ENCODE measurements around the gene DCAF5.
"Not testable (repeated sequence)": the region's sequence is repeated elsewhere in the genome, so short reads cannot be mapped to it uniquely, and the experiment has no call there.

Gene DCAF5

DNA sequence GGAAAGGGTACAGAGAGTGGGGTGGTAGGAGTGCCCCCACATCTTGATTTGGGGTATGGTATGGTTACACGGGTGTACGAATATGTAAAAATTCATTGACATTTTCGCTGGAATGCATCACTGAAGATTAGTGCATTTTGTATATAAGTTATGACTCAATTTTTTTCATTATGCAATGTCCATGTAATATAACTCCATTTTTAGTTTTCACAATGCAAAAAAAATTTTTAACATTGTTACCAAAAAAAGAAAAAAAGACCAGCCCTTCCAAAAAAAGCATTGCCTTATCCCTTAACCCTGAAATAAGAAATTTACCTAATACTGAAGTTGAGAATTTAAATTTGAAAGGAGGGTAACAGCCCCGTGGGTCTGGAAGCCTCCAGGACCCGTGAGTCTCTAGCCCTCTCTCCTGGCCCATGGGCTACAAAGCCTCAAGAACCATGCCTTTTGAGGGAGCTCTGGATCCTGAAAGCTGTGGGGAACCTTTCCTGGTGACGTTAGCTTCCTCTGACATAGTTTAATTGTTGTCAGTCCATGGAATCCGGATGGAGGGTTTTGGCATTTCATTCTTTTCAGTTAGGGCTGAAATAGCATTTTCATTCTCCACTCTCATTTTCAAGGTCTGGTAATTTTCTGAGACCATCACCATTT lies 118.2 kb downstream of the DCAF5 start:
- DNase-seq (ENCODE audit: low read depth) = no peak
- TF ChIP-seq POLR2A (IDR thresholded peaks at IDR 0.05; ENCODE audit: extremely low read depth, insufficient read length) (no peak), MAX (IDR thresholded peaks at IDR 0.05; ENCODE audit: low read depth, low read length) (no peak), MYC (IDR thresholded peaks at IDR 0.05; ENCODE audit: low read depth, low read length) (no peak), CTCF (IDR thresholded peaks at IDR 0.05; ENCODE audit: low read depth, low read length) (no peak)
- H3K4me3 ChIP-seq (ENCODE audit: low read depth, low read length) = no peak overlapping the region

DNA sequence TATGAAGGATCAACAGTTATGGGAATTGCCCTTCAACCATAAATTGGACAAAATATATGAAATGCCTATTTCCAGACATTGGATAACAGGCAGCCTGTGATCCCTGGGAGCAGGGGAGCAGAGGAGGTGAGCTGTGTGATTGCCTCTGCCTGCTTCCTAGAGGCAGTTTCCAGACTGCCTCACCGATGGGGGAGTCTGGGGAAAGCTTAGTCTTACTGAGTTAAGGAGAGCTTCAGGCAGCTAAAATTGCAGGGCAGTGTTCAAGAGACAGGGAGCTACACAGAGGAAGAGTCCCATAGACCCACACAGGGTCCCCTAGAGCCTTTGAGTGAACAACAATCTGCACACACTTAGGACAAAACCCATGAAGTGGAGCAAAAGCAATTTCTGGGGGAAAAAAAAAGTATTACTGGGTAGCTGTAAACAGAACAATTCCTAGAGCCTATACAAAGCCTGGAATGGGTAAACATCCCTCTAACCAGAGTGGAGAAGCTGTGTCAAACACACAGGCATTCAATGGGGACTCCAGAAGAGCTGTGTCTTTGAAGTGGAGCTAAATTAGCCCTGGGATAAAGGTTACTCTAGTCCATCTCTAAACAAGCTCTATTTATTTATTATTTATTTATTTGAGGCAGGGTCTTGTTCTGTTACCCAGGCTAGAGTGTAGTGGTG lies 125.5 kb downstream of the DCAF5 start:
- no peak overlapping the region for H3K4me3 ChIP-seq (ENCODE audit: low read depth, low read length)
- no peak for DNase-seq (ENCODE audit: low read depth)
- TF ChIP-seq MYC (IDR thresholded peaks at IDR 0.05; ENCODE audit: low read depth, low read length) (no peak), CTCF (IDR thresholded peaks at IDR 0.05; ENCODE audit: low read depth, low read length) (no peak)

DNA sequence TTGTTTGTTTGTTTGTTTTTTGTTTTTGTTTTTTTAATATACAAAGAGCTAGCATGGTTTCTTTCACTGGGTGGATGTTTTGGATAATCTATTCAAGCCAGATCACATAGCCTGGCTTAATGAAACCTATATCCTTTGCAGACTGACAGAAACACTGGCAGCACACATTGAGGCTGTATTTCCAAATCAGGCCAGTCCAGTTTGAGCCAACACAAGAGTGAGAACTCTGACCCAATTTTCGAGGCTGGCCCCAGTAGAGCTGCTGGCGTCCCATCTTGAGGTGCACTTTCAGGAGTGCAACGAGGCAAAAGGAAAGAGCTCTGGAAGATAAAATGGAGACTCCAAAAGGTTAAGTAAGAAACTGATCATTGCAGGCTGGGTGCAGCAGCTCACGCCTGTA lies 129.9 kb downstream of the DCAF5 start:
- no peak for DNase-seq (ENCODE audit: low read depth)
- no peak overlapping the region for H3K4me3 ChIP-seq (ENCODE audit: low read depth, low read length)
- TF ChIP-seq MYC (IDR thresholded peaks at IDR 0.05; ENCODE audit: low read depth, low read length) (no peak), POLR2A (IDR thresholded peaks at IDR 0.05; ENCODE audit: extremely low read depth, insufficient read length) (no peak)

- DNase-seq (ENCODE audit: low read depth); H3K4me3 ChIP-seq (ENCODE audit: low read depth, low read length): not testable (repeated sequence)
Observed at GRCh38 chr14:69022093-69022492, 130.8 kb downstream of the DCAF5 start.

DNA sequence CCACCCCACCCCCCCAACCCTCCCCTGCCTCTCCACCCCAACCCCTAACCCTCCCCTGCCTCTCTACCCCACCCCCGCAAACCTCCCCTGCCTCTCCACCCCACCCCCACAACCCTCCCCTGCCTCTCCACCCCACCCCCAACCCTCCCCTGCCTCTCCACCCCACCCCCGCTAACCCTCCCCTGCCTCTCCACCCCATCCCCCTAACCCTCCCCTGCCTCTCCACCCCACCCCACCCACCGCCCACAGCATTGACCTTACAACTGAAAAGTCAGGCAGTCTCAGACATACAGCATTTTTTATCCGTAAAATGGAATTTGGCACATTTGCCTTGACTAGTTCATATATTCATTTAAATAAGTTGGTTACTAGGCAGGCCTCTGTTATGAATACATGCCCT lies 135.2 kb downstream of the DCAF5 start:
- H3K4me3 ChIP-seq (ENCODE audit: low read depth, low read length) = no peak overlapping the region
- DNase-seq (ENCODE audit: low read depth) = no peak
- TF ChIP-seq MAX (IDR thresholded peaks at IDR 0.05; ENCODE audit: low read depth, low read length) (no peak), MYC (IDR thresholded peaks at IDR 0.05; ENCODE audit: low read depth, low read length) (no peak), POLR2A (IDR thresholded peaks at IDR 0.05; ENCODE audit: extremely low read depth, insufficient read length) (no peak), CTCF (IDR thresholded peaks at IDR 0.05; ENCODE audit: low read depth, low read length) (no peak)

DNA sequence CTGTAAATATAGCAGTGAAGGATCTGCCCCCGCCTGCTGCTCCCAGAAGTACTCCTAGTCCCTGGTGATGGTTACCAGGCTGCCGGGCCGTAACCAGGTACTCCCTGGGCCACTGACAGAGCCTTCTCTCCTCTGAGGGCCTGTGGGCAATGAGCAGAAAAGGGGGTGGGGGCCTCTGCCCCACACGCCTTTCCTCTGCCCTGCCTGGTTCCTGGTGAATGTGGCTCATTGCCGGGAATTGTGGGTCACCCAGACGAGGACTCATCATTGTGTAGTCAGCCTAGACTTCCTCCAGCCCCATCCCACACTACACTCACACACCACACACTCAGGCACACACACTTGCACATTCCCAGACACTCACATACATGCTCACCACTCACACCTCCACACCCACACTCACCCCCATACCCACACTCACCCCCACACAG lies 138.1 kb downstream of the DCAF5 start:
- no peak for DNase-seq (ENCODE audit: low read depth)
- no peak overlapping the region for H3K4me3 ChIP-seq (ENCODE audit: low read depth, low read length)
- TF ChIP-seq MYC (IDR thresholded peaks at IDR 0.05; ENCODE audit: low read depth, low read length) (no peak), POLR2A (IDR thresholded peaks at IDR 0.05; ENCODE audit: extremely low read depth, insufficient read length) (no peak)

GRCh38 chr14:69013943-69014782 lies 138.8 kb downstream of the DCAF5 start:
- peak; percentile 98 for DNase-seq (ENCODE audit: low read depth)
- TF ChIP-seq MAX (IDR thresholded peaks at IDR 0.05; ENCODE audit: low read depth, low read length) (peak; percentile 71), MYC (IDR thresholded peaks at IDR 0.05; ENCODE audit: low read depth, low read length) (peak; percentile 79), POLR2A (IDR thresholded peaks at IDR 0.05; ENCODE audit: extremely low read depth, insufficient read length) (no peak), CTCF (IDR thresholded peaks at IDR 0.05; ENCODE audit: low read depth, low read length) (no peak)
- no peak overlapping the region for H3K4me3 ChIP-seq (ENCODE audit: low read depth, low read length)

Data from NB4 (cell line).